HG03520 (cell line): ENCODE data around the gene DHX16.

ENCODE experiments used
- ATAC-seq: cut with Tn5 transposase; IDR thresholded peaks from one replicate; pipeline ENCODE4 v1.9.1; 2021; ENCODE audit warnings: mild to moderate bottlenecking, moderate library complexity; ENCODE audit not compliant: unreplicated experiment

The DHX16 gene

DNA sequence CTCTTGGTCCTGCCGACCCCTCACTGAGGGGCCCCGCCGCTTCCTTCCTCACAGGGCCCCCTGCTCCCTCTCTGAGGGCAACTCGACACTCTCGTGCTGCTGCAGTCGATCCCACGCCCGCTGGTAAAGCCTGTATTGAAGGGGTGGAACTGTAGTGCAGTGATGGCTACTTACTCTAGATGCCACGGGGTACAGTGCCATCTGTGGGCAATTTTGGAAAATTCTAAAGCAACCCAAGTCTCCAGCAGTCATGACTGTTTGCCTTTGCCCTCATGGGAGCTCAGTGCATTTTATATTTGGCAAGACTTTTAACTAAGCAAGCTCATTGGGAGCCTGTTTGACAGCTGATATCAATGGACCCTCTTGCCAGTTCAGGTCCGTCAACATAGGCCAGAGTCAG lies 32.3 kb downstream of the DHX16 start:
- no peak for ATAC-seq

- ATAC-seq, result no peak
Measured at GRCh38 chr6:30635834-30636233, 37.0 kb downstream of the DHX16 start.

DNA sequence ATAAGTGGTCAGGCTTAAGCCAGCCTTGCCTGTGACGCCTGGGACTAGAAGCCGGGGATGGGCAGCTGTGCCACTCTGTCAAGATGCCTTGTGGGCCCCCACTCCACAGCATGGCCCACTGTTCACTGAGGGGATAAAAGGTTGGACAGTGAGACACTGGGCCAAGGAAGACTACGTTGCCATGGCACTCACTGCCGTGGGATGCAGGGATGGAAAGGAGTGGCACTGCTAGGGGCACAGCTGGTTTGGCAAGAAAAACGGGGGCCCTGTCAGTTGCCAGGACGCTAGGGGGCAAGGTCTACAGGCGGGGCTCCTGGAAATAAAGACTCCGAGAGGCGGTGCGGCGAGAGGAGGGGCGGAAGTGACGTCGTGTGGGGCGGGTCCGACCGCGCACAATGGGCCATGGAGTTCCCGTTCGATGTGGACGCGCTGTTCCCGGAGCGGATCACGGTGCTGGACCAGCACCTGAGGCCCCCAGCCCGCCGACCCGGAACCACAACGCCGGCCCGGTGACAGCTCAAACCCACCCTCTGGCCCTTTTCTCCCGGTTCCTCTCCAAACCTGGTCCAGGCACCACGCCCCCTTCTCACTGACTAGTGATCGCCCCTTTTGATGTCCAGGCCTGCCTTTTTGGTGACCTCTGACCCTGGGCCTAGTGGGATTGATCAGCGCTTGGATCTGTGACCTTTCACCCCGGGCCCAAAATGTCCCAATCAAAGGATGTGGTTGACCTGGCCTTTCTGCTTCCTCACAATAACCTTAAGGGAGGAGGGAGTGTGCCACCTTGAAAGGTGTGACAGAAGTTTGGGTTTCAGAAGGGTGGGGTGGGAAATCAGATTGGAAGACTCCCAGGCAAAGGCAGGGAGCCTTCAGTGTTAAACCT lies 46.1 kb downstream of the DHX16 start, which contains the start of gene ATAT1:
ATAT1 (plus strand) TSS at position 391 of the 883 bp plus-strand sequence.
- peak; percentile 75 for ATAC-seq

DNA sequence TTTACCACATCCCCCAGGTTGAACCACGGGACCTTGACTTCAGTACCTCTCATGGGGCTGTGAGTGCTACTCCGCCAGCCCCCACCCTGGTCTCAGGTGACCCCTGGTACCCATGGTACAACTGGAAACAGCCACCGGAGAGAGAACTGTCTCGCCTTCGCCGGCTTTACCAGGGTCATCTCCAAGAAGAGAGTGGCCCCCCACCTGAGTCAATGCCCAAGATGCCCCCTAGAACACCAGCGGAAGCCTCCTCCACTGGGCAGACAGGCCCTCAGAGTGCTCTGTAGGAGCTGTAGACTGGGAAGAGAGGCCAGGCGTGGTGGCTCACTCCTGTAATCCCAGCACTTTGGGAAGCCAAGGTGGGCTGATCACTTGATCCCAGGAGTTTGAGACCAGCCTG lies 47.3 kb downstream of the DHX16 start:
- ATAC-seq, result no peak

DNA sequence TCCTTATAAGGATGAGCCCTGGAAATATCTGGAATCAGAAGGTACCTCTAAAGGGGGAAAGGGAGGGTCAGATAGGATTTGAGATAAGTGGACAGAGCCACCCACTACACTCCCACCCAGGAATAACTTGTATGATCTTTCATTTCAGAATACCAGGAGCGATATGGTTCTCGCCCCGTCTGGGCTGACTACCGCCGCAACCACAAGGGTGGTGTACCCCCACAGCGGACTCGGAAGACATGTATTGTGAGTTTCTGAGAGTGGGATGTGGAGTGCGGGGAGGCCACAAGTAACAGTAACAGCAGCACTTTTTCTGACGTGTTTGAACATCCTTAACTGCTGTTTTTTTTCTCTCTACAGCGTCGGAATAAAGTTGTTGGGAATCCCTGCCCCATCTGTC lies 53.2 kb downstream of the DHX16 start:
- ATAC-seq, result no peak

GRCh38 chr6:30618270-30618797 lies 54.5 kb downstream of the DHX16 start:
- no peak for ATAC-seq

DNA sequence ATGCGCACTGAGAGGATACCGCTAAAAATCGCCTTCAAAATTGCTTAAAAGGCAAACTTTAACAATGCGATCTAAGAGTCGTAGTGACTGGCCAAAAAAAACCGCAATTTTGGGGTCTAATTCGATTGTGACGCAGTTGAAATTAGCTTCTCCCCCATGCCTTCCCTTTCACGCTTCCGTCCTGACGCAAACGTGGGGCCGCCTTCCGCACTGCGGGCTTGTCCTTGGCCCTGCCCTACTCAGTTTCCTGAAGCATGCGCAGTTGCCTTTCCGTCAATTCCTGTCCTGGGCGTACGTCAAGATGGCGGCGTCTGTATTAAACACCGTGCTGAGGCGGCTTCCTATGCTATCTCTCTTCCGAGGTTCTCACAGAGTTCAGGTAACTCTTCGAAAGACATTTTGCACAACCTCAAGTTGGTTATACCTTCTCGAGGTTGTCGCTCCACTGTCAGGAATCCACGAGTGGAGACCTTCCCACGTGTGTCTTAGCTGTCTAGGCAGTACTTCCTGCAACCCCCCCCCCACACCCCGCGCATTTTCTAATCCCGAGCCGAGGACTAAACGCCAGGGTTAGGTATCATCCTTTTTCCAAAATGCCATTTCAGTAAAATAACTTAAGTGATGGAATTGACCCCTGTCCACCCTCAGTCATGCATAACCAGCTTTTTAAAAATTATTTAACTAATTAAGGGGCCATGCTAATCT lies 55.1 kb downstream of the DHX16 start, which contains the start of gene MRPS18B:
MRPS18B (plus strand) TSS at position 276 of the 705 bp plus-strand sequence; CDS start at position 302, 26 bp downstream.
- ATAC-seq, result peak; percentile 67

- peak; percentile 77 for ATAC-seq
Measured at GRCh38 chr6:30616811-30617564, 55.8 kb downstream of the DHX16 start, which contains the start of gene PPP1R10. TSS of gene PPP1R10 (minus strand) at chr6:30617243. CDS start at chr6:30609944, 7,299 bp downstream.

DNA sequence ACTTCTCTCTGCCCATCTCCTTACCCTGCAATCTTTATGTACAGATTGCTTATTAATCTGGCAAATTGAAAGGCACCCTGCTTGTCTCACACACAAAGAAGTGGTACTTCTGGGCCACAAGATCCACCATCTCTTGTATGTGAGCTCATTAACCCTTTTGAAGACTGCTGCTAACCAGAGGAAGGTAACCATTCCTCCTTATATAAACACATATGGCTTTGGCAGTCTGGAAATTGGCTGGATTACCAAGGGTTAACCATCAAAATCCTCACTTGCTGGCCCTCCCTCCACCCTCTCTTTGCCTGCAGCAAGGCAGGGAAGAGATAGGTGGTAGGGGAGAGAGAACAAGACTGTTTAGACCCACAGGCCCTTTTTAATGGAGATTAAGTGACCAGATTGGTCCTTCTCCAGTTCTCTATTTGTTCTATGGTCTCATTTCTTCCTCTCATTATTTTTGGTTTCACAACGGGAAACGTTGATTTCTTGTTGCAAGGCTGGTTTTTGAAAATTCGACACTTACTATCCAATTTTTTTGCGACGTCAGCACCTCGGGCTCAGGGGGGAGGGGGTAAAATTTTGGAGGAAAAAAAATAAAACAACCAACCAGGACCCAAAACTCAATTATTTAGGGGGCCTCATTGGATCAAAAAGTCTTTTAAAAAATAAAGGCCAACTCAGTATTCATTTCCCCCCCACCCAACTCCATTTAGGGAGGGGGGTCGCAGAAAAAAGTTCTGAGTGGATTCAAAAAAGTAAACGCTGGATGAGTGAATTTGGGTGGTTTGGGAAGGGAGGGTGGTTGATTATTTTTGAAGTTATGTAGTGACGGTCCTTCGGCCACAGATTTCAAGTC lies 56.6 kb downstream of the DHX16 start:
- ATAC-seq, result no peak

- ATAC-seq, result no peak
Measured at GRCh38 chr6:30615219-30615957, 57.4 kb downstream of the DHX16 start.

DNA sequence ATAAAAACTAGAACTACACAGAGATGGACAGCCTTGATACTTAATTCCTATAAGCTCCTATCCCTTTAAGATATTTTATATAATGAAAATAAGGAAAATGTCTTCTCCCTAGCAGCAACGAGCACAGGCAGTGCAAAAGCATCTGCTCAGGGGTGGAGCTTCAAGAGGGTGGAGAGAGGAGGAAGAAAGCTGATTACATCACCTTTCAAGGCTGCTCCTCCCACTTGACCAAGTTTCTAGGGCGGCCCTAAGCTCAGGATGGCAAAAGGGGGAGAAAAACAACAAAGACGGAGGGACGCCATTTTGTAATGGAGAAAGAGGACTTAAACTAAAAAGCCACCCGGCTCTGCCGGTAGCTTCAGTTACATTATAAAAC lies 58.0 kb downstream of the DHX16 start:
- ATAC-seq, result peak; percentile 30

GRCh38 chr6:30614044-30614842 lies 58.6 kb downstream of the DHX16 start:
- no peak for ATAC-seq

DNA sequence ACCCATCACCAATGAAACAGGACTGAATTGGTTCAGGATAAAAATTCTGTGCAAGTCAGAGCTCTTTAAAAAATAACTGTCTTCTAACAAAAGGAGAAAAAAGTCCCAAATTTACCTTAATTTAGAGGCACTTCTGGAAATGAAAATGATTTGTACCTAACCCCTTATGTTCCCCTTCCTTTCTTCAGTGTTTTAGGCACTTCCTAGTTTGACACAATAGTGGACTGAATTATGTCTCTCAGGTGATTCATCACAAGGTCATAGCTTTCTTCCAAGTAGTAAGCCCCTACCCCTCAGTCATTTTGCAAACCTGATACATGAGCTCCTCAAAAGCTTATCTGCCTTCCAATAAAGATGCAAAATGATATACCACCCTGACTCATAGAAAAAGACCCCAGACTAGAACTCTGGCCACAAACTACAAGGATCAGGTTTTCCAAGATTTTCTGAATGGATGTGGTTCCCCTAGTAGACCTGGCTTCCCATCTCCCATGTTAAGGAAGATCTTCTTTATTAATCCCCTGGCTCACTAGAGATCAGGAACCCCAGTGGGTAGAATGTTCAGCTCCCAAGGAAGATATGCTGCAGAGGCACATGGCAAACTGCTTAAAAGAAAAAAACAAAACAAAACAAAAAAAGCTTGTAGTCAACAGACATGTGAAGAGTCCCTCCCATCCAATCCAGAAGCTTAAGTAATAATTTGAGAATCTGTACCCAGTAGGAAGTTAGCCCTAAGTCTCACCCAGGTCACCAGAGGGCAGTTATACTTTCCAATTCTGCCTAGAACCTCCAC lies 59.4 kb downstream of the DHX16 start:
- no peak for ATAC-seq

GRCh38 chr6:30612687-30613248 lies 60.0 kb downstream of the DHX16 start:
- no peak for ATAC-seq

DNA sequence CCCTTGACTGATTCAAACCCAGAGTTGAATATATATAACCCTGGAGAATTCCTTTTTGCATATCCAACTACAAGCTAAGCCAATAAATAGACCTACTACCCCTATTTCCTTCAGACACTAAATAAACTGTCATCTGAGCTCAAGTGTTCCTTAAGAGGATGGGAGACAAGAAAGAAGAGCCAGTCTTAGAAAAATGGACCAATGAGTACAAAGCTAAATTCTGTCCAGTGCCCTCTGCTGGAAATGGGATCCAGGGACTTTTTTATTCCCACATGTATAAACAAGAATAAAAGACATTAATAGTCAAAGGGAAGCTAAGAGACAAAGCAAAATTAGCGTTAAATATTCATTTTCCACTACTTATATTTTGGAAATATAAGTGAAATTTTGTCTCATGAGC lies 60.6 kb downstream of the DHX16 start:
- no peak for ATAC-seq

DNA sequence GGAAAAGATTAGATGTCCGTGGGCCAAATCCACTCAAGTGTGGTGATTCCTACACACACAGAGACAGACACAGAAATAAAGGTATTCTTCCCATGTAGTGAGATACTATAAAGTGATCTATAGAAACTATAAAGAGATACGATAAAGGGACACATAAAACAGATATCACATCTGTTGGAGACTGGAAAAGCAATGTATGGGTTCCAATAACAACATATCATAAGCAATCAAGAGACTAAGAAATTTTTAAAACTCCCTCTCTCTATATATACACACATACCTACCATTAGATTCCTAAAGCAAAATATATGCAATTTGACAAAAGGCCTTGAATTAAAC lies 61.0 kb downstream of the DHX16 start:
- no peak for ATAC-seq

DNA sequence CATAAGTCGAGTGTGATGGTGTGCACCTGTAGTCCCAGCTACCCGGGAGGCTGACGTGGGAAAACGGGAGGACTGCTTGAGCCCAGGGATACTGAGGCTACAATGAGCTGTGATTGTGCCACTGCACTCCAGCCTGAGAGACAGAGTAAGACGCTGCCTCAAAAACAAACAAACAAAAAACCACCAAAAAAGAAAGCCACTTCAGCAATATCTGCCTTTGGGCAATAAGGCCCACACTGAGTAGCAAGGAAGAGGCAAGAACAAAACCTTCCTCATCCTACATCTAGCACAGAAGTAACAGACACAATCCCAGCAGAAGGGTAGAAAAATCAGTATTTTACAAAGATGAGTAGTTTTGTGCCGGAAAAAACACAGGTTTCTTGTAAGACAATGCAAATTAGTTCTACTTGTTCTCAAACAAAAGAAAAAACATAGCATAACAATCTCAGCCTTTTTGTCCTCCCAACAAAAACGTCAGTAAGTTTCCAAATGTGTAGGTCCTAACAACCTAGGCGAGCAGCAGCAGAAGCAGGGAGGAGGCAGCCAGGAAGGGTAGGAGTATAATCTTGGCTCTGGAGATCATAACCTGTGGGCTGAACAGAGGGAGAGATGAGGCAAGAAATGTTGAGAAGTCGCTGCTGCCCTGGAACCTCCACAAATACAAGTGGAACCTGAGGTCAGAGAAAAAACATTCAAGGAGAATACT lies 61.5 kb downstream of the DHX16 start:
- no peak for ATAC-seq
